T47D (cell line): Measurements from ENCODE around the gene SAMD4B.

ENCODE experiments used
- DNase-seq, 2 experiments: peaks; one replicate each; pipeline versions ENCODE4 v3.0.0 to v3.0.0-alpha.2; 2011 to 2012; ENCODE audit warnings: low read depth in 1 of 2, low spot score in 1 of 2
- JUND ChIP-seq: IDR thresholded peaks from 2 replicates; pipeline ENCODE4 v1.6.1; 2012; ENCODE audit warnings: low read depth
- in situ Hi-C: cut with HindIII; loops from 2 replicates; pipeline ENCODE4 v1.10.0; 2016; ENCODE audit warnings: low sequenced_read_pairs, low pct_unique_long_range_greater_than_20kb

The SAMD4B gene

DNA sequence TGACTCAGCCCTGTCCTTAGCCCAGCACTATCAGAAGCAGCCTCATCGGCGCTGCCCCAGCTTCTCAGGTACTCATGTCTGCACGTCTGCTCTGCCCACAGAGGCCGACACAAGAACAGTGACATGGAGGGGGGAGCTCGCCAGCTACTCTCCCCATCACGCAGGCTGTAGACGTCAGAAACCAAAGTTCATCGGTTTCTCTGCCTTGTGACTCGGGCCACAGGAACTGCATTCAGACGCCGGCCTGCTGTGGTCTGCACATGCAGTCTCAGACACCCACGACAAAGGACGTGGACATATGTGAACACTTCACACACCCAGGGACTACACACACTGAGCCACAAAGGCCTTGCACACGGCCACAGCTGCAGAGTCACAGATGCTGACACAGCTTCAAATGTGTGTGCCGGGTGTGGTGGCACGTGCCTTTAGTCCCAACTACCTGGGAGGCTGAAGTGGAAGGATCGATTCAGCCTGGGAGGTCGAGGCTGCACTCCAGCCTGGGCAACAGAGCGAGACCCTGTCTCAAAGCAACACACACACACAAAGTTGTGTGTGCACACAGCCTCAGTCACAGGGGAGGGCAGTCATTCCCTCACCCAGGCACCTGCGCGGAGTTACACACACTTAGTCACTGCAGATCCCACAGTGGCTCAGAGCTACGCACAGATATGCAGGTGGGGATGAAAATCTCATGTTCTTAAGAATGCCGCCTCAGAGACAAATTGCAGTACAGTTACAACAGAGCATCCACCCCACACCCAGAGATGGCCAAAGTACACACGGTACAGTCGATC, 59.5 kb downstream of the SAMD4B start:
- no peak for TF ChIP-seq JUND
- DNase-seq = no peak
- in situ Hi-C loops = no loop called here

DNA sequence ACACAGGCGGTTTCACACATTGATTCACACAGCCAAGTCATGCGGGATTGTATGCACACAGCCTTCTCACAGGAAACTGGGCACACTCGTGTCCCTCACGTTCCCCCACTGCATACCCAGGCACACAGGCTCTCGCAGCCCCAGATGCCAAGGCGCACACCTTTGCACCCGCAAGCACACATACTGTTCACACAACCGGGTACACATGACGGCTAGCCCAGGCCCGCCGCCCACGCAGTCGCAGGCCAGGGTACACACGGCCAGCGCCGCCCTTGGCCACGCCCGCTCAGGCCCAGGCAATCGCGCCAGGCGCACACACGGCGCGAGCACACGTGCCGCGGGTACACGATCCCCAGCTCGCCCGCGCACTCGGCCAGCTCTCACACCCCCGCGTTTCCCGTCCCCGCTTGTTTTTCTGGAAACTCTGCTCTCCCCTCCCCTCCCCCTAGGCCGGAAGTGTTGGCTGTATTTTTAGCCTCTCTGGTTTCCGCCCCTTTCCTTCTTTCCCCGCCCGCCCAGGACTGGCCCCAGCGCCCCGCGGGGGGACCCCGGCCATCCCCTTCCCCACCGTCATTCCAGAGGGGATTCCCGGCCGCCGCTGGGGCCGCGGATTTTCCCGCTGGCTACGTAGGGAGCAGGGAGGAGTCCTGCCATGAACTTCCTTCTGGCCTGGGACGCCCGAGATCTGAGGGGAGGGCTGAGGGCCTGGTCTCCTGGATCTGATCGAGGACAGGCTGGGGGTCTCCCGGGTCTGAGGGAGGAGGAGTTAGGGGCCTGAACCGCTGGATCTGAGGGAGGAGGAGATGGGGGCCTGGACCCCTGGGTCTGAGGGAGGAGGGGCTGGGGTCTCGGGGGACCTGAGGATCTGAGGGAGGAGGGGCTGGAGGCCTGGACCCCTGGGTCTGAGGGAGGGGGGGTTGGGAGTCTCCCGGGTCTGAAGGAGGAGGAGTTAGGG, 60.4 kb downstream of the SAMD4B start:
- no peak for TF ChIP-seq JUND
- in situ Hi-C loops = no loop called here
- DNase-seq = peak in 1 of 2 experiments; percentile 94

GRCh38 chr19:39403331-39404312, 61.4 kb downstream of the SAMD4B start:
- peak; percentile 48 to 96 for DNase-seq
- in situ Hi-C loops = no loop called here
- TF ChIP-seq JUND = peak; percentile 59

GRCh38 chr19:39405261-39405957, 63.2 kb downstream of the SAMD4B start:
- TF ChIP-seq JUND = no peak
- no peak for DNase-seq
- in situ Hi-C loops = no loop called here

DNA sequence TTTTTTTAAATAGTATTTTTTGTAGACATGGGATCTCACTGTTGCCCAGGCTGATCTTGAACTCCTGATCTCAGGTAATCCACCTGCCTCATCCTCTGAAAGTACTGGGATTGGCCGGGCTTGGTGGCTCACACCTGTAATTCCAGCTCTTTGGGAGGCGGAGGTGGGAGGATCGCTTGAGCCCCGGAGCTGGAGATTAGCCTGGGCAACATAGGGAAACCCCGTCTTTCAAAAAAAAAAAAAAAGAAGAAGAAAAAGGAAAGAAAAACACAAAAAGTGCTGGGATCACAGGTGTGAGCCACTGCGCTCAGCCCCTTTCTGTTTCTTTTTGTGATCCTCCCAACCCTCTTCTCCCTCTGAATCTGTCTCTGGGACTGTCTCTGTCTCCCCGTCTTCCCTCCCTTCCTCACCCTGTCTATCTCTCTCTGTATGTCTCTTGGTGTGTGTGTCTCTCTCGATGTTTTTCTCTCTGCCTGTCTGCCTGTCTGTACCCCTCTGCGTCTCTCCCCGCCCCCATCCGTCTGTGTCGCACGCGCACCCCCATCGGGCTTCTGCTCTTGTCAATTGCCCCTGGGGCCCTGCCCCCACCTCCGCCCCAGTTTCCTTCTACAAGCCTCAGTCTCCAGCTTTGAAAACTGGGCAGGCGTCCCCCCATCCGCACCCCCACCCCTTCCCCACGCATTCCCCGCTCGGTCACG, 63.9 kb downstream of the SAMD4B start:
- peak in 1 of 2 experiments; percentile 39 for DNase-seq
- no peak for TF ChIP-seq JUND
- in situ Hi-C loops = no loop called here

GRCh38 chr19:39406656-39407409, 64.6 kb downstream of the SAMD4B start, which contains the start of gene ZFP36:
Gene ZFP36, plus strand, starts transcription at chr19:39406847. Its CDS starts 58 bp downstream, at chr19:39406905.
- in situ Hi-C loops = no loop called here
- DNase-seq = peak; percentile 64 to 86
- no peak for TF ChIP-seq JUND

- no peak for DNase-seq
- in situ Hi-C loops = no loop called here
- TF ChIP-seq JUND = no peak
These were observed 65.1 kb downstream of the SAMD4B start for GRCh38 chr19:39407410-39407659.

GRCh38 chr19:39407660-39408391, 65.6 kb downstream of the SAMD4B start:
- DNase-seq = peak in 1 of 2 experiments; percentile 79
- TF ChIP-seq JUND = no peak
- in situ Hi-C loops = no loop called here

GRCh38 chr19:39408392-39409207, 66.4 kb downstream of the SAMD4B start:
- peak in 1 of 2 experiments; percentile 56 for DNase-seq
- TF ChIP-seq JUND = no peak
- in situ Hi-C loops = no loop called here
